ENCODE measurements around the gene ANOS1.

Gene ANOS1

DNA sequence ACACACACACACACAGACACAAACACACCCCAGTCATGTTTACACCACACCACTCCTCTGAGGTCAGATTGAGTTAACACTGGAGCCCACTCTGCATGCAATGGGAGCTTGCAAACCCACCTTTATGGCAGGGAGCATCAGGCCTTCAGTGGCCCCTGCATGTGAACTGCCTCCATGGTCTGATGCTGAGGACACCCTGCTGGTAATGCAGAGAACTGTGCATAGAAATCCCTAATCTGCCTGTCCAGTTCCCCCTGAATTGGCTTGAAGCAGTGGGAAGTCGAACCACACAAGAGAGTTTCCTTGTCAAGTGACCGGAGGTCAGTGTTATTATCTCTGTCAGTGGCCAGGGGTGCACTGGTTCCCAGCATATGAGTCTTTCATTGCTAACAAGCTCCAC lies 59.8 kb downstream of the ANOS1 start:
- H3K36me3 ChIP-seq (ENCODE audit: insufficient read depth, low read length) = no peaks in the 10 kb centered on the region
- H3K9me2 ChIP-seq (ENCODE audit: low read depth, low read length) = no peaks in the 10 kb centered on the region
- no peaks in the 10 kb centered on the region for H3K4me1 ChIP-seq (ENCODE audit: insufficient read depth, low read length, severe bottlenecking)
- no peak for TF ChIP-seq EZH2 (IDR thresholded peaks at IDR 0.05; ENCODE audit: borderline replicate concordance, low read length)
- TF ChIP-seq, protein P1, sequence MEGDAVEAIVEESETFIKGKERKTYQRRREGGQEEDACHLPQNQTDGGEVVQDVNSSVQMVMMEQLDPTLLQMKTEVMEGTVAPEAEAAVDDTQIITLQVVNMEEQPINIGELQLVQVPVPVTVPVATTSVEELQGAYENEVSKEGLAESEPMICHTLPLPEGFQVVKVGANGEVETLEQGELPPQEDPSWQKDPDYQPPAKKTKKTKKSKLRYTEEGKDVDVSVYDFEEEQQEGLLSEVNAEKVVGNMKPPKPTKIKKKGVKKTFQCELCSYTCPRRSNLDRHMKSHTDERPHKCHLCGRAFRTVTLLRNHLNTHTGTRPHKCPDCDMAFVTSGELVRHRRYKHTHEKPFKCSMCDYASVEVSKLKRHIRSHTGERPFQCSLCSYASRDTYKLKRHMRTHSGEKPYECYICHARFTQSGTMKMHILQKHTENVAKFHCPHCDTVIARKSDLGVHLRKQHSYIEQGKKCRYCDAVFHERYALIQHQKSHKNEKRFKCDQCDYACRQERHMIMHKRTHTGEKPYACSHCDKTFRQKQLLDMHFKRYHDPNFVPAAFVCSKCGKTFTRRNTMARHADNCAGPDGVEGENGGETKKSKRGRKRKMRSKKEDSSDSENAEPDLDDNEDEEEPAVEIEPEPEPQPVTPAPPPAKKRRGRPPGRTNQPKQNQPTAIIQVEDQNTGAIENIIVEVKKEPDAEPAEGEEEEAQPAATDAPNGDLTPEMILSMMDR (IDR thresholded peaks at IDR 0.05; ENCODE audit: low read length) = no peak
- H4K20me1 ChIP-seq (ENCODE audit: insufficient read depth, low read length) = no peaks in the 10 kb centered on the region
- no peak overlapping the region for H3K4me2 ChIP-seq (ENCODE audit: low read length)
- no peaks in the 10 kb centered on the region for H3F3A ChIP-seq (ENCODE audit: insufficient read depth, low read length)
- no peaks in the 10 kb centered on the region for H3K9me3 ChIP-seq (ENCODE audit: low read length)
- no peak overlapping the region for H3K27ac ChIP-seq (ENCODE audit: low read depth, low read length, poor library complexity, severe bottlenecking)
- no peaks in the 10 kb centered on the region for H3K27me3 ChIP-seq (ENCODE audit: insufficient read depth, low read length)
- H3K4me3 ChIP-seq (ENCODE audit: low read depth, low read length, poor library complexity, severe bottlenecking) = no peak overlapping the region
- no peaks in the 10 kb centered on the region for H3K79me2 ChIP-seq (ENCODE audit: insufficient read depth, low read length)
- H2AFZ ChIP-seq (ENCODE audit: low read length) = no peak overlapping the region
- H3K9ac ChIP-seq (ENCODE audit: low read length) = no peak overlapping the region

GRCh38 chrX:8668813-8669212 lies 63.1 kb downstream of the ANOS1 start:
- Histone ChIP-seq H3K9me2 (ENCODE audit: low read depth, low read length) (no peaks in the 10 kb centered on the region), H3K4me1 (ENCODE audit: insufficient read depth, low read length, severe bottlenecking) (no peaks in the 10 kb centered on the region), H3K27me3 (ENCODE audit: insufficient read depth, low read length) (no peaks in the 10 kb centered on the region), H3F3A (ENCODE audit: insufficient read depth, low read length) (no peaks in the 10 kb centered on the region), H3K9ac (ENCODE audit: low read length) (no peak overlapping the region), H4K20me1 (ENCODE audit: insufficient read depth, low read length) (no peaks in the 10 kb centered on the region), H3K4me2 (ENCODE audit: low read length) (no peak overlapping the region), H3K27ac (ENCODE audit: low read depth, low read length, poor library complexity, severe bottlenecking) (no peak overlapping the region), H2AFZ (ENCODE audit: low read length) (no peak overlapping the region), H3K4me3 (ENCODE audit: low read depth, low read length, poor library complexity, severe bottlenecking) (no peak overlapping the region), H3K9me3 (ENCODE audit: low read length) (no peaks in the 10 kb centered on the region), H3K36me3 (ENCODE audit: insufficient read depth, low read length) (no peaks in the 10 kb centered on the region), H3K79me2 (ENCODE audit: insufficient read depth, low read length) (no peaks in the 10 kb centered on the region)
- TF ChIP-seq EZH2 (IDR thresholded peaks at IDR 0.05; ENCODE audit: borderline replicate concordance, low read length) = no peak
- TF ChIP-seq, protein P1 (IDR thresholded peaks at IDR 0.05; ENCODE audit: low read length) = no peak

DNA sequence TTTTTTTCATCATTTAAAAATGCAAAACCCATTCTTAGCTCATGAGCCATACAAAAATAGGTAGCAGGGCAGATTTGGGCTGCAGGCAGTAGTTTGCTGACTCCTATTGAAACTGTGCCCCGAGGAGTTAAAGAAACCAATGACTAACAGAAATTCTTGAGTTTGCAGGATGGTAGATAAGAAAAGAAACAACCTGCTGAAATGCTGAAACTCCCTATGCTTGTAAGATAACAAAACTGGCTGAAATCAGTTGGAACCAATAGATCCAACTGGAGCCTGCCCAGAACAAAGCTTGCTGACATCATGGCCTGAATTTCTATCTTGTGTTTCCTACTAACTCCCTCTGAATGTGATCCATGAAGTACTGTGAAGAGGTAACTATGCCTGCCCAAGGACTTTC lies 68.6 kb downstream of the ANOS1 start:
- no peaks in the 10 kb centered on the region for H3K36me3 ChIP-seq (ENCODE audit: insufficient read depth, low read length)
- H2AFZ ChIP-seq (ENCODE audit: low read length) = no peak overlapping the region
- H3K4me3 ChIP-seq (ENCODE audit: low read depth, low read length, poor library complexity, severe bottlenecking) = no peak overlapping the region
- no peaks in the 10 kb centered on the region for H3K4me1 ChIP-seq (ENCODE audit: insufficient read depth, low read length, severe bottlenecking)
- no peak overlapping the region for H3K4me2 ChIP-seq (ENCODE audit: low read length)
- no peaks in the 10 kb centered on the region for H3K79me2 ChIP-seq (ENCODE audit: insufficient read depth, low read length)
- no peaks in the 10 kb centered on the region for H3K27me3 ChIP-seq (ENCODE audit: insufficient read depth, low read length)
- no peaks in the 10 kb centered on the region for H3K9me3 ChIP-seq (ENCODE audit: low read length)
- TF ChIP-seq, protein P1 (IDR thresholded peaks at IDR 0.05; ENCODE audit: low read length) = no peak
- no peak for TF ChIP-seq EZH2 (IDR thresholded peaks at IDR 0.05; ENCODE audit: borderline replicate concordance, low read length)
- no peaks in the 10 kb centered on the region for H3F3A ChIP-seq (ENCODE audit: insufficient read depth, low read length)
- H4K20me1 ChIP-seq (ENCODE audit: insufficient read depth, low read length) = no peaks in the 10 kb centered on the region
- H3K27ac ChIP-seq (ENCODE audit: low read depth, low read length, poor library complexity, severe bottlenecking) = no peak overlapping the region
- no peaks in the 10 kb centered on the region for H3K9me2 ChIP-seq (ENCODE audit: low read depth, low read length)
- no peak overlapping the region for H3K9ac ChIP-seq (ENCODE audit: low read length)

All from OCI-LY1 (cell line).